B cell (primary cell): ENCODE data around the gene MRPL53. TPM values are rescaled to one million over a fixed set of nuclear protein-coding genes. Genes with fewer than 3 reads are reported as not detected.
A peak's percentile ranks its signal among the peaks of the same experiment; 100 is the strongest.

ENCODE experiments used
- ATAC-seq: fragments of 200-7000 bp; cut with Tn5 transposase; one replicate; pipeline ENCODE4 v1.10.0; 2021; ENCODE audit warnings: low read depth, mild to moderate bottlenecking, moderate number of reproducible peaks, moderate library complexity
- CTCF ChIA-PET: fragments of 350-600 bp; sonication (Branson Sonifier 250); formaldehyde crosslinking; loops from one replicate; lab custom pipeline; 2021; ENCODE audit warnings: antibody characterized with exemption, inconsistent platforms; lab: Charles Lee
- POLR2A ChIA-PET: fragments of 350-600 bp; sonication (Branson Sonifier 250); formaldehyde crosslinking; loops from one replicate; lab custom pipeline; 2021; ENCODE audit warnings: antibody characterized with exemption; lab: Charles Lee
- DNase-seq: peaks from one replicate; pipeline ENCODE4 v3.0.0; 2013
- H2AFZ ChIP-seq: 2 replicates; pipeline ENCODE4 v1.6.1; 2012; ENCODE audit warnings: mild to moderate bottlenecking, low read depth, low read length; ENCODE audit not compliant: insufficient read depth, poor library complexity, severe bottlenecking
- H3K27ac ChIP-seq, 2 donors: 1 replicate in 1 of 2; 2 replicates in 1 of 2; pipeline ENCODE4 v1.5.1; 2012 to 2013; ENCODE audit warnings: low read length in 2 of 2, mild to moderate bottlenecking in 2 of 2, moderate library complexity in 1 of 2
- H3K27me3 ChIP-seq, 4 experiments: fragments of 200-600 bp in 1 of 4; sonication (generic) in 1 of 4; replicated peaks in 1 of 4; 1 replicate in 2 of 4; 2 replicates in 2 of 4; pipeline versions ENCODE4 v1.6.1 to v1.7.0; 2013 to 2016; ENCODE audit warnings: low read length in 3 of 4, mild to moderate bottlenecking in 2 of 4, mixed read lengths in 1 of 4, moderate library complexity in 1 of 4; ENCODE audit not compliant: insufficient read depth in 4 of 4, control insufficient read depth in 3 of 4; ENCODE audit errors: control extremely low read depth in 1 of 4
- H3K36me3 ChIP-seq, 2 experiments: replicated peaks in 1 of 2; 1 replicate in 1 of 2; 2 replicates in 1 of 2; pipeline versions ENCODE4 v1.6.1 to v1.7.1; 2013; ENCODE audit warnings: low read length in 1 of 2; ENCODE audit not compliant: insufficient read depth in 2 of 2, control insufficient read depth in 1 of 2; ENCODE audit errors: control extremely low read depth in 1 of 2, extremely low read depth in 1 of 2
- H3K4me1 ChIP-seq, 2 donors: fragments of 200-600 bp in 1 of 2; sonication (generic) in 1 of 2; 1 replicate in 1 of 2; 2 replicates in 1 of 2; pipeline versions ENCODE4 v1.5.1 to v1.6.1; 2013 to 2017; ENCODE audit warnings: low read length in 2 of 2; ENCODE audit not compliant: control insufficient read depth in 2 of 2, insufficient read depth in 2 of 2
- H3K4me2 ChIP-seq: replicated peaks from 2 replicates; pipeline ENCODE3; 2012; ENCODE audit warnings: mild to moderate bottlenecking, low read depth, low read length; ENCODE audit not compliant: poor library complexity, severe bottlenecking
- H3K4me3 ChIP-seq, 5 experiments: fragments of 200-600 bp in 1 of 5; sonication (generic) in 1 of 5; 1 replicate in 3 of 5; 2 replicates in 2 of 5; pipeline versions ENCODE4 v1.5.1 to v1.7.0; 2011 to 2016; ENCODE audit warnings: low read length in 4 of 5, mild to moderate bottlenecking in 4 of 5, low read depth in 2 of 5, control low read depth in 1 of 5, moderate library complexity in 1 of 5; ENCODE audit not compliant: insufficient read depth in 1 of 5; ENCODE audit errors: control extremely low read depth in 1 of 5, extremely low read depth in 1 of 5
- H3K79me2 ChIP-seq: fragments of 200-600 bp; sonication (generic); one replicate; pipeline ENCODE4 v1.6.0; 2016; ENCODE audit warnings: low read length; ENCODE audit not compliant: control insufficient read depth, insufficient read depth
- H3K9ac ChIP-seq: fragments of 200-600 bp; sonication (generic); 2 replicates; pipeline ENCODE4 v1.6.1; 2017; ENCODE audit warnings: mild to moderate bottlenecking, low read length, moderate library complexity
- H3K9me3 ChIP-seq, 3 donors: one replicate each; pipeline versions ENCODE4 v1.6.1 to v1.7.1; 2013; ENCODE audit warnings: low read length in 2 of 3; ENCODE audit not compliant: control insufficient read depth in 2 of 3, insufficient read depth in 1 of 3; ENCODE audit errors: control extremely low read depth in 1 of 3
- H4K20me1 ChIP-seq: 2 replicates; pipeline ENCODE4 v1.6.0; 2012; ENCODE audit warnings: mild to moderate bottlenecking, low read length; ENCODE audit not compliant: insufficient read depth, control insufficient read depth, poor library complexity, severe bottlenecking
- H3K27ac Mint-ChIP-seq: one replicate; pipeline ENCODE4 v1.8.0; 2021; ENCODE audit warnings: mixed read lengths
- H3K27me3 Mint-ChIP-seq: one replicate; pipeline ENCODE4 v1.8.0; 2021; ENCODE audit warnings: mixed read lengths
- H3K4me1 Mint-ChIP-seq: one replicate; pipeline ENCODE4 v1.8.0; 2021; ENCODE audit warnings: mixed read lengths
- H3K4me3 Mint-ChIP-seq: one replicate; pipeline ENCODE4 v1.8.0; 2021; ENCODE audit warnings: mixed read lengths
- H3K9me3 Mint-ChIP-seq: one replicate; pipeline ENCODE4 v1.8.0; 2022; ENCODE audit warnings: mixed read lengths; ENCODE audit not compliant: insufficient read depth
- CTCF ChIP-seq: fragments of 200-600 bp; IDR thresholded peaks from one replicate; pipeline ENCODE4 v1.8.0; 2022; ENCODE audit warnings: antibody characterized with exemption, mild to moderate bottlenecking
- EZH2 ChIP-seq: IDR thresholded peaks from 2 replicates; pipeline ENCODE4 v1.6.1; 2012; ENCODE audit warnings: borderline replicate concordance, low read depth, mild to moderate bottlenecking, moderate library complexity, low read length; ENCODE audit not compliant: insufficient read depth, poor library complexity, severe bottlenecking
- WGBS: methylation state at CpG from one replicate; pipeline ENCODE4 v1.1.5; 2013; ENCODE audit warnings: missing lambda C conversion rate; ENCODE audit not compliant: insufficient coverage; 5-methylcytosine and 5-hydroxymethylcytosine counted together
- intact Hi-C: fragments of 100-400 bp; cut with micrococcal nuclease; formaldehyde crosslinking; loops from one replicate; pipeline ENCODE4 v1.10.0; 2022
- polyA plus RNA-seq: library from polyadenylated mRNA; depleted of rRNA; stranded (reverse); fragments of >200 nt; gene quantifications from 2 replicates; pipeline ENCODE4 v1.2.3, GENCODE V29; 2012
- total RNA-seq, 2 donors: library from RNA; stranded (reverse); fragments of 120-200 nt in 1 of 2; gene quantifications; 1 replicate in 1 of 2; 2 replicates in 1 of 2; pipeline versions ENCODE4 v1.2.3 to v1.2.4, GENCODE V29; 2013 to 2022

MRPL53 gene
- total and polyA plus RNA-seq, 2 donors (not counting 1 experiment from before 2014, with no cell fraction given): 59.3 to 70.0 TPM

GRCh38 chr2:74441170-74441689 lies 31.2 kb downstream of the MRPL53 start:
- TF ChIP-seq CTCF (no peak), EZH2 (no peak)

More at GRCh38 chr2:74441170-74441689, 31.2 kb downstream of the MRPL53 start:
- peaks cover 0 to 43% (median 13%) of the 10 kb centered on the region in 4 experiments for H3K27me3 ChIP-seq
- Mint-ChIP-seq H3K27me3 (peaks cover 19% of the 10 kb centered on the region), H3K4me1 (peaks cover 44% of the 10 kb centered on the region), H3K27ac (no peak overlapping the region), H3K4me3 (peak overlapping the region; percentile 83), H3K9me3 (no peaks in the 10 kb centered on the region)
- WGBS: 59% methylated on average over 33 of the region's 33 CpGs
- ATAC-seq (no peak), DNase-seq (no peak)
- POLR2A ChIA-PET: interaction anchor here (1.1 to 1.3 kb wide), 2 partner anchors 13 to 20 kb away, joined by 3 to 4 read pairs; partner anchors contain the start of genes C2orf81, INO80B and WDR54
- no peak overlapping the region for H3K27ac ChIP-seq
- CTCF ChIA-PET: interaction anchor here (1.0 kb wide), 1 partner anchor 91 kb away, joined by 4 read pairs; no protein-coding TSS in a partner anchor
- H3K4me3 ChIP-seq: peak overlapping the region in 4 of 5 experiments; percentile 31 to 60 (median 52)
- H3K4me2 ChIP-seq: peak overlapping the region; percentile 95
- peaks cover 0 to 9% (median 0%) of the 10 kb centered on the region in 3 donors for H3K9me3 ChIP-seq
- H2AFZ ChIP-seq: peak overlapping the region; percentile 81
- intact Hi-C loops: no loop called here
- peak overlapping the region; percentile 57 for H3K9ac ChIP-seq
- H3K36me3 ChIP-seq: no peaks in the 10 kb centered on the region
- H3K4me1 ChIP-seq: peaks cover 36 to 46% of the 10 kb centered on the region in 2 donors
- no peaks in the 10 kb centered on the region for H4K20me1 ChIP-seq
- H3K79me2 ChIP-seq: no peaks in the 10 kb centered on the region
